BLaER1 (cell line): ENCODE data around the gene MIOX.
A peak's percentile ranks its signal among the peaks of the same experiment; 100 is the strongest.

ENCODE experiments used
- H3K27ac ChIP-seq: shearing (Covaris generic); formaldehyde crosslinking; 2 replicates; pipeline ENCODE4 v1.8.1; 2022
- H3K27me3 ChIP-seq: shearing (Covaris generic); formaldehyde crosslinking; 2 replicates; pipeline ENCODE4 v1.8.1; 2022
- H3K36me3 ChIP-seq: shearing (Covaris generic); formaldehyde crosslinking; 2 replicates; pipeline ENCODE4 v1.8.1; 2022
- H3K4me1 ChIP-seq: shearing (Covaris generic); formaldehyde crosslinking; 2 replicates; pipeline ENCODE4 v1.8.1; 2022
- H3K4me2 ChIP-seq: shearing (Covaris generic); formaldehyde crosslinking; 2 replicates; pipeline ENCODE4 v1.8.1; 2022
- H3K4me3 ChIP-seq: shearing (Covaris generic); formaldehyde crosslinking; 2 replicates; pipeline ENCODE4 v1.8.1; 2022
- H3K9ac ChIP-seq: shearing (Covaris generic); formaldehyde crosslinking; 2 replicates; pipeline ENCODE4 v1.8.1; 2022
- H3K9me3 ChIP-seq: shearing (Covaris generic); formaldehyde crosslinking; 2 replicates; pipeline ENCODE4 v1.8.1; 2022
- H4K20me1 ChIP-seq: shearing (Covaris generic); formaldehyde crosslinking; 2 replicates; pipeline ENCODE4 v1.8.1; 2022
- Cebpa-rat ChIP-seq: shearing (Covaris generic); IDR thresholded peaks from 2 replicates; pipeline ENCODE4 v1.8.1; 2022

MIOX gene

DNA sequence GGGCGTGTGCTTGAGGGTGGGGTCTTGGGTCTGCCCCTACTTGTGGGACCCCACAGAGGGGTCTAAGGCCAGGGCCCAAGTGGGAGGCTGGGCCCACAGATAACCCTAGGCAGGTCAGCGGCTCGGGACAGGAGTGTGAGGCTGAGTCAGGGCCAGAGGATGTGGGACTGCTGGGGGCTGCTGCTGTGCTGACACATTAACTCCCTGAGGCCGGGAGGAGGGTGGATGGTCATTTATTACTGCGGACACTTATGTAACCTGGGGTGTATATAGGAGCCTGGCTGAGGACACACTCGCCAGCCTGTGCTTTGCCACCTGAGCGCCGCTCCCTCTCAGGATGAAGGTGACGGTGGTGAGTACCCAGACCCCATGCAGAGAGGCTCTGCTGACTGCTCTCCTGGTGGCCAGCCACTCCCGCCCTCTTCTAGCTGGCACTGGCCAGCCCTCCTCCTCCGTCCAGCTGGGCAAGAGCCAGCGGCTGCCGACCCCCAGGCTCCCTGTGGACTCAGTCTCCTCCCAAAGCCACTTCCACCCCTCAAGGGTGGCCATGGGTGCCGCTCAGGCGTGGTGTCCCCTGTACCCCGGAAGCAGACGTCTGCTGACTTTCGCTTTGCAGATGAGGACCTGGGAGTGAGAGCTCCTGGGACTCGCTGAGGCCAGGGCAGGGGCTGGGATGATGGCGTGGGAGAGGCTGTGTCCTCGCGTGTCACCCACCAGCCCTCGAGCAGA is at the start of gene MIOX:
Gene MIOX, plus strand, starts transcription at position 299 of the 729 bp plus-strand sequence. Its CDS starts 39 bp downstream, at position 338.
- H3K27ac ChIP-seq, result peak within 1 kb of the TSS; percentile 71
- H3K4me1 ChIP-seq, result peaks cover 89% of the 10 kb centered on the region
- no peaks in the 10 kb centered on the region for H3K36me3 ChIP-seq
- peaks cover 14% of the 10 kb centered on the region; the same call in 1 of the 2 replicates for H3K27me3 ChIP-seq
- H3K4me2 ChIP-seq, result peak within 1 kb of the TSS; percentile 70
- H4K20me1 ChIP-seq, result peaks cover 25% of the 10 kb centered on the region; the same call in 1 of the 2 replicates
- H3K4me3 ChIP-seq, result peak within 1 kb of the TSS; percentile 11; the same call in 1 of the 2 replicates
- H3K9me3 ChIP-seq, result no peaks in the 10 kb centered on the region
- TF ChIP-seq Cebpa-rat, result no peak
- peak within 1 kb of the TSS; percentile 49 for H3K9ac ChIP-seq

DNA sequence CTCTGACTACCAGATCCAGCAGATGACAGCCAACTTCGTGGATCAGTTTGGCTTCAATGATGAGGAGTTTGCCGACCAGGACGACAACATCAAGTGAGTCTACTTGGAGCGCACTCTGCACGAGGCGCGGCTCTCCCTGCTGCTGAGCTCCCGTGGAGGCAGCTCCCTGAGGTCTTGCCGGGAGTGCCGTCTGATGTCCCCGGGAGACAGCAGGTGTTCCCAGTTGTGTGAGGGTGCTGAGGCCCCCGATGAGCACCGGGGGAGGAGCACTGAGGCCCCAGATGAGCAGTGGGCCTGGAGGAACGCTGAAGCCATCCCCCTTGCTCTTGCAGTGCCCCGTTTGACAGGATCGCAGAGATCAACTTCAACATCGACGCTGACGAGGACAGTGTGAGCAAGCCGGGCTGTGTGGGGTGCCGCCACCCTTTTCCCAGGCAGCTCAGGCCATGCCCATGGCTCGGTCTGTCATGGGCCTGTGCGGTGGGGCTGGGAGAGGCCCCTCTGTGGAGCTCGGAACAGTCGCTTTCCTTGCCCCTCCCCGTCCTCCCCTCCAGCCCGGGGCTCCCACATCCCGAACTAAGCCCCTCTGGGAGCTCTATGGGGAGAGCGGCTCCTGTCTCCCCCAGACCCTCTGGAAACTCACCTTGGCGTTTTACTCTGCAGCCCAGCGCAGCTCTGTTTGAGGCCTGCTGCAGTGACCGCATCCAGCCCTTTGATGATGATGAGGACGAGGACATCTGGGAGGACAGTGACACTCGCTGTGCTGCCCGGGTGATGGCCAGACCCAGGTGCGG is 49.0 kb upstream of the MIOX start:
- no peak for TF ChIP-seq Cebpa-rat
- Histone ChIP-seq H3K36me3 (peaks cover 59% of the 10 kb centered on the region), H3K27ac (no peak overlapping the region), H3K4me3 (no peak overlapping the region), H3K27me3 (no peaks in the 10 kb centered on the region), H3K4me1 (peaks cover 78% of the 10 kb centered on the region), H3K9ac (no peak overlapping the region), H3K4me2 (peak overlapping the region; percentile 97), H3K9me3 (no peaks in the 10 kb centered on the region), H4K20me1 (peaks cover 45% of the 10 kb centered on the region)

DNA sequence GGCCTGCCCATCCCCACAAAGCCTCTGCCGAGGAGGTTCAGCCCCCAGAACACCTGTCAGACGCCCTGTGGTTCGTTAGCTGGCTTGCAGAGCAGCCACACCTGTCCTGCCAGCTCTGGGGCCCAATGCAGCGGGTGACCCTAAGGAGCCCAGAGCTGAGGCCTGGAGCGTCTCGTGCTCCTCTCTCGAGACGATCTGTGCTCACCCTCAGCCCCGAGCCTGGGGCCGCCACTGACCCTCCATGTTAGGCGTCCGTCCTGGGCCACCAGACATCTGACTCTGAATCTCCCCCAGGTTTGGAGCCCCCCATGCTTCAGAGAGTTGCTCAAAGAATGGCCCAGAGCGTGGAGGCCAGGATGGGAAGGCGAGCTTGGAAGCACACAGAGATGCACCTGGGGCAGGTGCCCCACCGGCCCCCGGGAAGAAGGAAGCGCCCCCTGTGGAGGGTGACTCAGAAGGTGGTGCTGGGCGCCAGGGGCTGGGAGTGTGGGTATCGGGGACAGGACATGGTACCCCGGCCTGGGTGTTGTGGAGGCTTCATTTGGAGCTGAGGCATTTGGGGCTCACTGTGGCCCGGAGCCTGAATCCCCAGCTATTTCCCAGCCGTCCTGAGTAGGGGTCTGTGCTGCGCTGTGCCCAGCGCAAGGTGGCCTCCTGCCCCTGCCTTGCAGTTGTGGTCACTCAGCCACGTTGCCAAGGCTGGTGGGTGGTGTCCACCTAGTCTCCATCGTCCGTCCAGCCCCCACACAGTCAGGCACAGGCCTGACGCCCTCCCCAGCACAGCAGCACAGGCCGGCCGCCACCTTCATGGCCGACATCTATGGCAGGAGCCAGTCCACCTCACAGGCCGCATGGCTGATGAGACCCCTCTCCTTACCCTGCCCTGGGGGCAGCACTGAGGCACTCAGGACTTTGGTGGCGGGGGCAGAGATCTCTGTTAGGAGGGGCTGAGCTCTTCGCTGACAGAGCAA is 48.1 kb upstream of the MIOX start:
- Histone ChIP-seq H3K4me1 (peaks cover 86% of the 10 kb centered on the region), H3K4me3 (no peak overlapping the region), H3K27me3 (no peaks in the 10 kb centered on the region), H3K27ac (peak overlapping the region; percentile 16; the same call in 1 of the 2 replicates), H3K9ac (0 out of 2 replicates have a peak overlapping the region, but pooled peaks have one; percentile 9), H4K20me1 (peaks cover 45% of the 10 kb centered on the region), H3K36me3 (peaks cover 63% of the 10 kb centered on the region), H3K9me3 (no peaks in the 10 kb centered on the region), H3K4me2 (peak overlapping the region; percentile 97)
- TF ChIP-seq Cebpa-rat, result no peak

DNA sequence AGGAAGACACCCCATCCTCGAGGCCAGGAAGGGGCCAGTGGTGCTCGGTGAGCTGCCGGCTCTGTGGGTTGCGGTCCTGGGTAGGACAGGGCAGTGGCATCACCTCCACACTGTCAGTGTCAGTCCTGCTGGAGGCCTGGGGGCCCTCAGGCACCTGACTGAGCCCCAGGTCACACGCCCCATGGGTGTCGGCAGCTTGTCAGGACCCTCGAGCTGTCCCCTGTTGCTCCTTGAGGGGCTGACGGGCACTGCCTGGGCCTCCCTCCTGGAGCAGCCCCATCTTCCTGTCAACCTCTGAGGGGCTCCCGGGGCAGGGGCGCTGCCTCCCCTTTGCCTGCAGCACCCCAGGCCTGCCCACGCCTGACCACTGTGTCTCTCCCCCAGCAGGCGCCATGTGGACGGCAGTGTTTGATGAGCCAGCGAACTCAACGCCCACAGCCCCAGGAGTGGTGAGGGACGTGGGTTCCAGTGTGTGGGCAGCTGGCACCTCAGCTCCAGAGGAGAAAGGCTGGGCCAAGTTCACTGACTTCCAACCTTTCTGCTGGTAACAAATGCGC is 47.3 kb upstream of the MIOX start:
- peak overlapping the region; percentile 61 for H3K4me2 ChIP-seq
- H3K9me3 ChIP-seq, result no peaks in the 10 kb centered on the region
- no peak for TF ChIP-seq Cebpa-rat
- H3K27ac ChIP-seq, result peak overlapping the region; percentile 16
- H3K27me3 ChIP-seq, result no peaks in the 10 kb centered on the region
- peaks cover 45% of the 10 kb centered on the region for H4K20me1 ChIP-seq
- H3K9ac ChIP-seq, result 0 out of 2 replicates have a peak overlapping the region, but pooled peaks have one; percentile 9
- H3K4me3 ChIP-seq, result no peak overlapping the region
- peaks cover 94% of the 10 kb centered on the region for H3K4me1 ChIP-seq
- H3K36me3 ChIP-seq, result peaks cover 68% of the 10 kb centered on the region

DNA sequence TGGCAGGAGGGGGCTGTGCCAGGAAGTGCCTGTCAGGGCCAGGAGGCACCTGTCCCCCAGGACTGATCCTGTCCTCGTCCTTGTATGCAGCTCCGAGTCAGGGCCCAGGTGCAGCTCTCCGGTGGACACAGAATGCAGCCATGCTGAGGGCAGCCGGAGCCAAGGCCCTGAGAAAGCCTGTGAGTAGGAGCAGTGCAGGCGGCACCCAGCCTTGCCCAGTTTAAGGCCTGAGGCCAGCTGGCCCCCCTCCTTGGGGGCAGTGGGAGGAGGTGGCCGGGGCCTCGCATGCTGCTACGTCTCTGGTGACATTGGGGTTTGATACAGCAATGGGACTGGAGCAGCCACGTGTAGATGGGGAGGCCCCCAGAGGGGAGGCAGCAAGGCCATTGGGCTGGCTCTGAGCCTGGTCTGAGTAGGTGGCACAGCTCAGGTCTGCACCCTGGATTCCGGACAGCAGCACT is 46.8 kb upstream of the MIOX start:
- Histone ChIP-seq H3K4me1 (peaks cover 96% of the 10 kb centered on the region), H3K27me3 (no peaks in the 10 kb centered on the region), H3K36me3 (peaks cover 65% of the 10 kb centered on the region), H3K4me3 (no peak overlapping the region), H3K27ac (peak overlapping the region; percentile 16), H3K9ac (0 out of 2 replicates have a peak overlapping the region, but pooled peaks have one; percentile 9), H3K4me2 (peak overlapping the region; percentile 61), H3K9me3 (no peaks in the 10 kb centered on the region), H4K20me1 (peaks cover 44% of the 10 kb centered on the region)
- no peak for TF ChIP-seq Cebpa-rat

DNA sequence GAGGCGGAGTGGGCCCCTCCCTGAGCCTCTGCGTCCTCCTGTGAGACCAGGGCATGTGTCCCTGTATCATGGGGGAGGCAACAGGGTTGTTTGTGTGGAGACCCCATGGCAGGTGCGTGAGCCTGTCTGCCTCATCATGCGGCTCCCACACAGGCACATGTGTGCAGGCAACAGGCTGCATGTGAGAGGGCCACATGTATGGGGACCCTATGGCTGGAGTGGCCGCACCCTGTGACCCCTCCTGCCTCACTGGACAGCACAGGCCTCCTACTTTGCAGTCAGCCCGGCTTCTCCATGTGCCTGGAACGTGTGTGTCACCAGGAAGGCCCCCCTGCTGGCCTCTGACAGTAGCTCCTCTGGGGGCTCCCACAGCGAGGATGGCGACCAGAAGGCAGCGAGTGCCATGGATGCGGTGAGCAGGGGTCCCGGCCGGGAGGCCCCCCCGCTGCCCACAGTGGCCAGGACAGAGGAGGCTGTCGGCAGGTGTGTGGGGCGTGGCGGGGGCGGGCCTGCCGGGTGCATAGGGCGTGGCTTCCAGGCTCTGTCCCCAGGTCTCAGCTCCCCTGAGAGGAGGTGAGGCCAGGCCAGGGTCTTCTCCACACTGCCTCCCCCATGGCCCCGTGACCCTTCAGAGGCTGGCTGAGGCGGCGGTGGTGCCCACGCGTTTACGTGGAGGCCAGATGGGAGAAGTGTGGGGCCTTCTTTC is 46.0 kb upstream of the MIOX start:
- 0 out of 2 replicates have a peak overlapping the region, but pooled peaks have one; percentile 51 for H3K9ac ChIP-seq
- no peaks in the 10 kb centered on the region for H3K9me3 ChIP-seq
- H3K27ac ChIP-seq, result peak overlapping the region; percentile 16
- peaks cover 96% of the 10 kb centered on the region for H3K4me1 ChIP-seq
- H4K20me1 ChIP-seq, result peaks cover 40% of the 10 kb centered on the region
- TF ChIP-seq Cebpa-rat, result no peak
- peaks cover 60% of the 10 kb centered on the region for H3K36me3 ChIP-seq
- H3K4me2 ChIP-seq, result peak overlapping the region; percentile 61
- no peak overlapping the region for H3K4me3 ChIP-seq
- no peaks in the 10 kb centered on the region for H3K27me3 ChIP-seq

DNA sequence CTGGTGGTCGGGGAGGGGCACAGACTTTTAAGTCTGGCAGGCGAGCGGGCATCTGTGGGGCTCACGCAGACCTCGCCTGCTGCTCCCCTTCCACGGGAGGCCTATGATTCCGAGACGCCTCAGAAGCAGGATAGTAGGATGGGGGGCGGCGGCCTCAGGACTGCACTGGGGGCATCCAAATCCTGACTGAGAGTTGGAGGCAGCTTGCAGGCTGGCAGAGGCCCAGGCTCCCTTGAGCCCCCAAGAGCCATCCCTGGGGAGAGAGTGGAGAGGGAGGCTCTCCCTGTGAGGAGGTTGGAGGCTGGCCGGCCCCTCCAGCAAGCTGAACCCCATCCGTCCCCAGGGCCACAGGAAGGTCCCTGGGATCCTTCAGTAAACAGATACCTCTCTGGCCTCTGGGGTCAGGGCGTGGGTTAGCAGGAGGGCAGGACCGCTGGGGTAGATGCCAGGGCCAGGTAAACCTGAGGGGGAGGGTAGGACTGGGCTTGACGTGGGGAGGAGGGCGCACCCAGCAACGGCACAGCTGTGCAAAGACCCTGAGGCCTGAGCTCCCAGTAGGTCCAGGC is 45.1 kb upstream of the MIOX start:
- no peak overlapping the region for H3K4me3 ChIP-seq
- peak overlapping the region; percentile 51; the same call in 1 of the 2 replicates for H3K9ac ChIP-seq
- no peaks in the 10 kb centered on the region for H3K27me3 ChIP-seq
- peak overlapping the region; percentile 61 for H3K4me2 ChIP-seq
- H3K4me1 ChIP-seq, result peaks cover 96% of the 10 kb centered on the region
- peaks cover 40% of the 10 kb centered on the region for H4K20me1 ChIP-seq
- no peaks in the 10 kb centered on the region for H3K9me3 ChIP-seq
- H3K27ac ChIP-seq, result peak overlapping the region; percentile 46; the same call in 1 of the 2 replicates
- TF ChIP-seq Cebpa-rat, result no peak
- peaks cover 63% of the 10 kb centered on the region for H3K36me3 ChIP-seq

DNA sequence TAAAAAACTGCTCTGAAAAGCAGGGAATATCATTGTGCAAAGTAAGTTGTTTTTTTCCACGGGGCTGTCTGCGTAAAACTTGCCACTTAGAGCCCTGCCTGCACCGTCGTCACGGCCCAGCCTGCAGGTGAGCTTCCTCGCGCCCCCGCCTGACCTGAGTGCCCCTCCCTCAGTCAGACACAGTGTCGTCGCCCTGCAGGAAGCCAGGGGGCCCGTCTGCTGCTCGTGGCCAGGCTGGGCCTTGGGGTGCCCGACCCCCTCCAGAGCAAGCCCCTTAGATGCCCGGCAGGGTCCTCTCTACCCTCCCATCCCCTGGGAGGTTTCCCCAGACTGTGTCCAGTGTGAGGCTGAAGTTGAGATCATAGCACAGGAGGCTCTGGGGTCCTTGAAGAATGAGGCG is 43.5 kb upstream of the MIOX start:
- Histone ChIP-seq H3K27me3 (no peaks in the 10 kb centered on the region), H3K4me2 (peak overlapping the region; percentile 62), H3K4me1 (peaks cover 90% of the 10 kb centered on the region), H3K9me3 (no peaks in the 10 kb centered on the region), H4K20me1 (peaks cover 26% of the 10 kb centered on the region), H3K4me3 (no peak overlapping the region), H3K36me3 (peaks cover 72% of the 10 kb centered on the region), H3K27ac (peak overlapping the region; percentile 67; the same call in 1 of the 2 replicates), H3K9ac (no peak overlapping the region; the same call in 1 of the 2 replicates)
- TF ChIP-seq Cebpa-rat, result no peak
